Ectodermal cell (in vitro differentiated cells): ENCODE data around the gene SLC12A4.

Source experiments
- H3K27ac ChIP-seq: 2 replicates; pipeline ENCODE4 v1.7.0; 2013; ENCODE audit warnings: mild to moderate bottlenecking, low read depth, low read length; ENCODE audit not compliant: insufficient read depth, poor library complexity, severe bottlenecking
- H3K27me3 ChIP-seq: 2 replicates; pipeline ENCODE4 v1.7.0; 2013; ENCODE audit warnings: mild to moderate bottlenecking, low read length; ENCODE audit not compliant: insufficient read depth, control insufficient read depth, poor library complexity, severe bottlenecking
- H3K36me3 ChIP-seq: one replicate; pipeline ENCODE4 v1.7.0; 2013; ENCODE audit warnings: low read length; ENCODE audit not compliant: control insufficient read depth, insufficient read depth
- H3K4me1 ChIP-seq: one replicate; pipeline ENCODE4 v1.7.0; 2013; ENCODE audit warnings: low read length; ENCODE audit not compliant: control insufficient read depth, insufficient read depth
- H3K4me3 ChIP-seq: 2 replicates; pipeline ENCODE4 v1.7.0; 2013; ENCODE audit warnings: low read depth, low read length, control low read depth; ENCODE audit not compliant: insufficient read depth
- H3K9me3 ChIP-seq: 2 replicates; pipeline ENCODE4 v1.7.0; 2013; ENCODE audit warnings: mild to moderate bottlenecking, low read length, moderate library complexity; ENCODE audit not compliant: control insufficient read depth
- WGBS, 2 experiments: methylation state at CpG; one replicate each; pipeline ENCODE4 v1.1.7; 2013; ENCODE audit warnings: missing lambda C conversion rate in 2 of 2; 5-methylcytosine and 5-hydroxymethylcytosine counted together

Gene SLC12A4

GRCh38 chr16:67934306-67935100 lies 33.9 kb downstream of the SLC12A4 start:
- WGBS, 2 experiments: 73 to 74% methylated on average over 13 of the region's 13 CpGs
- Histone ChIP-seq H3K36me3 (no peaks in the 10 kb centered on the region), H3K9me3 (no peaks in the 10 kb centered on the region), H3K27me3 (no peaks in the 10 kb centered on the region), H3K4me1 (peaks cover 16% of the 10 kb centered on the region), H3K4me3 (peak overlapping the region; percentile 96), H3K27ac (no peak overlapping the region)

DNA sequence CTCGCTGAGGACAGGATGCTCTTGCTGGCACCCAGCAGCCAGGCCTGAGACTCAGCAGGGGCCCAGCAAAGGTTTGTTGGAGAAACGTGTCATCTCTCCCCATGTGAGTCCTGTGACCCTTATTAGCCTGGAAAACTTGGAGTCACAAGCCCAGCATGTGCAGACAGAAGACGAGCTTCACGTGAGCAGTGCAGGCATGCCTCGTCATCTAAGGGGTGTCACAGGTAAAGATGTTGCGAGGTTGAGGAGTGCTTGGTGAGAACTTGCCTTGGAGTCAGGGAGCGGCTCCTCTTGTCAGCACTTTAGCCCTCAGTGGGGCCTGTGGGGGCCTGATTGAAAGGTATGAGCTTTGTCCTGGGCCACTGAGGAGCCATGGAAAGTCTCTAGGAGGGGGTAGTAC lies 34.6 kb downstream of the SLC12A4 start:
- Histone ChIP-seq H3K9me3 (no peaks in the 10 kb centered on the region), H3K27ac (no peak overlapping the region), H3K36me3 (no peaks in the 10 kb centered on the region), H3K4me1 (peaks cover 16% of the 10 kb centered on the region), H3K27me3 (no peaks in the 10 kb centered on the region), H3K4me3 (no peak overlapping the region)
- 95% methylated on average over 7 of the region's 7 CpGs for WGBS, 2 experiments

GRCh38 chr16:67932462-67932840 lies 36.0 kb downstream of the SLC12A4 start:
- no peaks in the 10 kb centered on the region for H3K27me3 ChIP-seq
- no peaks in the 10 kb centered on the region for H3K9me3 ChIP-seq
- H3K4me3 ChIP-seq: no peak overlapping the region
- no peak overlapping the region for H3K27ac ChIP-seq
- H3K36me3 ChIP-seq: no peaks in the 10 kb centered on the region
- 94 to 97% methylated on average over 4 of the region's 4 CpGs for WGBS, 2 experiments
- H3K4me1 ChIP-seq: peaks cover 15% of the 10 kb centered on the region

DNA sequence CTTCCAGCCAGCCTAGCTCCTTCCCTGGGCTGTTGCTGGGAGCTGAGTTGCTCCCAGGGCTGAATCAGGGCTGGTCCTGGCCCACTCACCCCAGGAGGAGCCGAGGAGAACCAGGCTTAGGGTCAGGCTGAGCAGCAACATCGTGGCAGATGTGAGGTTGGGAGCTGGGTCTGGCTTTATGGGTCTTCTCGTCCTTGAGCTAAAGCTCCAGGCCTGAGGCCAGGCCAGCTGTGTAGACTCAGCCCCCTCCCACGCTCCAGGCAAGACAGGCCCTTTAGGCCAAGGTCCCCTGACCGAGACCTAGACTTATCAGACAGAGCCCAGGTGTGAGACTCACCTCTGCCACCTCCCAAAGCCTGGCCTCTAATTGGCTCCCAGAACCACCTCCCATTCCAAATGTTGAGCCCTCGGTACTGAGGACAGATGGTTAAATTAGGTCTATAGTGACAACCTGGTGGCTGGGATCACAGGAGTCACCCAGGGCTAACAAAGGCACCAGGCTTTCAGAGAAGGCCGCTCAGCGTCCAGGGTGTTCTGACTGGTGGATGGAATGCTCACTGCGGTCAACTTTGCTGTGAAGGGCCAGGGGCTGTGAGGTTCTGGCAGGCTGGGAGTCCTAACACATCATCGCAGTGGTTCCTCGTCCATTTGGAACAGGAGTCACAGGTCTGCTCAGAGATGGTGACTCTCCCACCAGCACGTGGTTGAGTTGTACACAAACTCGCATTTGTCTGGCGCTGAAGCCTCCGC lies 36.5 kb downstream of the SLC12A4 start, which contains the start of gene CTRL:
TSS of gene CTRL (minus strand) at position 151 of the 750 bp plus-strand sequence. CDS start at position 141, 10 bp downstream.
- Histone ChIP-seq H3K36me3 (no peaks in the 10 kb centered on the region), H3K27me3 (no peaks in the 10 kb centered on the region), H3K4me1 (peaks cover 9% of the 10 kb centered on the region), H3K27ac (no peak within 1 kb of the TSS), H3K4me3 (no peak within 1 kb of the TSS), H3K9me3 (no peaks in the 10 kb centered on the region)
- WGBS, 2 experiments: 91% methylated on average over 15 of the region's 15 CpGs

DNA sequence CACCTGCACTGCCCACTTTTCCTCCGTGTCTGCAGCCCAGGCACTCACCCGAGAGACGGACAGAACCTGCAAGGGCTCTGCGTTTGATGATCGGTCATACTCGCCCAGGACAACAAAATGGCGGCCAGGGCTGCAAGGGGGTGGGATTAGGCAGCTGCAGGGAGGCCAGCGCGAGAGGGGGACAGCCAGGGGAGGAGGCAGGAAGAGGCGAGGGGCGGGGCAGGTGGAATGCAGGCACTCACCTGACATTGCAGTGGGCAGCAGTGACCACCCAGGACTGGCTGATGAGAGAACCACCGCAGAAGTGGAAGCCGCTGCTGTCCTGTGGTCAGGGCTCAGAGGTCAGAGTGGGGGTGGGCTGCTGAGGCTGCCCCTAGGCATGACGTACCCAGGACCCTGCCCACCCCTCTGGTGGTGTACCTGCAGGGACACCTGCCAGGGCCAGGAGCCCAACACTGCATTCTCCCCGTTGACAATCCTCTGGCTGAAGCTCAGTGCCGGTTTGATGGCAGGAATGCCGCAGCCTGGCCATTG lies 37.7 kb downstream of the SLC12A4 start:
- no peaks in the 10 kb centered on the region for H3K27me3 ChIP-seq
- no peaks in the 10 kb centered on the region for H3K36me3 ChIP-seq
- peaks cover 8% of the 10 kb centered on the region for H3K4me1 ChIP-seq
- no peaks in the 10 kb centered on the region for H3K9me3 ChIP-seq
- no peak overlapping the region for H3K4me3 ChIP-seq
- WGBS, 2 experiments: 94 to 95% methylated on average over 17 of the region's 17 CpGs
- H3K27ac ChIP-seq: no peak overlapping the region

- peaks cover 7% of the 10 kb centered on the region for H3K4me1 ChIP-seq
- H3K9me3 ChIP-seq: no peaks in the 10 kb centered on the region
- H3K27ac ChIP-seq: no peak overlapping the region
- no peak overlapping the region for H3K4me3 ChIP-seq
- WGBS, 2 experiments: 94 to 96% methylated on average over 14 of the region's 14 CpGs
- H3K27me3 ChIP-seq: no peaks in the 10 kb centered on the region
- H3K36me3 ChIP-seq: no peaks in the 10 kb centered on the region
Measured at GRCh38 chr16:67930191-67930590, 38.2 kb downstream of the SLC12A4 start.

- Histone ChIP-seq H3K27me3 (no peaks in the 10 kb centered on the region), H3K4me1 (no peaks in the 10 kb centered on the region), H3K36me3 (no peaks in the 10 kb centered on the region), H3K27ac (no peak overlapping the region), H3K4me3 (no peak overlapping the region), H3K9me3 (no peaks in the 10 kb centered on the region)
- WGBS, 2 experiments: 65 to 66% methylated on average over 16 of the region's 16 CpGs
Measured at GRCh38 chr16:67928561-67929364, 39.7 kb downstream of the SLC12A4 start.

- H3K27ac ChIP-seq: no peak overlapping the region
- H3K4me1 ChIP-seq: no peaks in the 10 kb centered on the region
- no peaks in the 10 kb centered on the region for H3K9me3 ChIP-seq
- no peaks in the 10 kb centered on the region for H3K36me3 ChIP-seq
- no peaks in the 10 kb centered on the region for H3K27me3 ChIP-seq
- no peak overlapping the region for H3K4me3 ChIP-seq
- 91 to 95% methylated on average over 7 of the region's 7 CpGs for WGBS, 2 experiments
Measured at GRCh38 chr16:67928147-67928546, 40.3 kb downstream of the SLC12A4 start.

- no peak overlapping the region for H3K27ac ChIP-seq
- no peaks in the 10 kb centered on the region for H3K9me3 ChIP-seq
- H3K36me3 ChIP-seq: no peaks in the 10 kb centered on the region
- H3K4me1 ChIP-seq: no peaks in the 10 kb centered on the region
- H3K4me3 ChIP-seq: no peak overlapping the region
- no peaks in the 10 kb centered on the region for H3K27me3 ChIP-seq
- WGBS, 2 experiments: 96% methylated on average over 22 of the region's 22 CpGs
Measured at GRCh38 chr16:67927131-67927941, 41.1 kb downstream of the SLC12A4 start.
